HG03196 (cell line): ENCODE data around the gene WFIKKN1.

Experiments
- ATAC-seq: cut with Tn5 transposase; IDR thresholded peaks from one replicate; pipeline ENCODE4 v1.9.1; 2021; ENCODE audit not compliant: unreplicated experiment

Gene WFIKKN1

DNA sequence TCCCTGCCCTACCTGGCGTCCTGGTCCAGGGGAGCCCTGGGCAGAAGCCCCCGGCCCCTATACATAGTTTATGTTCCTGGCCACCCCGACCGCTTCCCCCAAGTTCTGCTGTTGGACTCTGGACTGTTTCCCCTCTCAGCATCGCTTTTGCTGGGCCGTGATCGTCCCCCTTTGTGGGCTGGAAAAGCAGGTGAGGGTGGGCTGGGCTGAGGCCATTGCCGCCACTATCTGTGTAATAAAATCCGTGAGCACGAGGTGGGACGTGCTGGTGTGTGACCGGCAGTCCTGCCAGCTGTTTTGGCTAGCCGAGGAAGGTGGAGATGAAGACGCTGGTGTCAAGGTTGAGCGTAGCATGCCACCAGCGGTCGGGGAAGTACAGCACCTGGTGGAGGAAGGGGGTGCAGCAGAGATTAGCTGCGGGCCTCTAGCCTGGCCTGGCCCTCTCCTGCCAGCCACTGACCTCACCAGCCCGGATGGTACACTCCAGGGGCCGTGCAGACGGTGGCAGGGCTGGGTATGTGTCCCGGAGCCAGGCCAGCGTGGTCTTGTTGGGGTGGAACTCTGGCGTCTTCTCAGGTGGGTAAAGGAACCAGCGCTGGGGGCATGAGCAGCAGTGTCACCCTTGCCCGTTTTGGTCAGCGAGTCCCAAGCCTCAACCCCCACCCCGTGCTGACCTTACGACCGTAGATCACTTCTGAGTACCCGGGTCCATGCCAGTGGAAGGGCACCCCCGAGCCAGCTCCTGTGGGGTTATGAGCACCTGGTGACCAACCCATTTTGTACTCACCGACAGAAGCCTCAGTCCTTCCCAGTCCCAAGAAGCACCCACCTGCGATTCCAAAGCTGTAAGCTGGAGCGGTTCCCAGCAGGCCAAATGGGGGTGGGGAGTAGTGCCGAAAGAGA, 52.0 kb downstream of the WFIKKN1 start:
- ATAC-seq = no peak

- no peak for ATAC-seq
Observed at GRCh38 chr16:683396-684070, 52.7 kb downstream of the WFIKKN1 start.
